BJ (cell line): Measurements from ENCODE around the gene IGF2R. TPM values are rescaled to one million over a fixed set of nuclear protein-coding genes. Genes with fewer than 3 reads are reported as not detected.

Experiments
- CTCF ChIA-PET: fragments of 350-600 bp; formaldehyde crosslinking; extraction: SDS; loops from one replicate; lab custom pipeline; 2021; ENCODE audit warnings: antibody characterized with exemption, inconsistent platforms; lab: Yijun Ruan, JAX
- POLR2A ChIA-PET: fragments of 300-600 bp; sonication (Branson Sonifier 250); formaldehyde crosslinking; extraction: SDS; loops from one replicate; lab custom pipeline; 2021; ENCODE audit warnings: antibody characterized with exemption; lab: Charles Lee
- DNase-seq: peaks from one replicate; pipeline ENCODE4 v3.0.0-alpha.2; 2011; ENCODE audit warnings: low read depth
- H3K27me3 ChIP-seq: 2 replicates; pipeline ENCODE4 v1.6.0; 2011; ENCODE audit warnings: low read length; ENCODE audit not compliant: control insufficient read depth, insufficient read depth
- H3K36me3 ChIP-seq: 2 replicates; pipeline ENCODE4 v1.5.1; 2011; ENCODE audit warnings: low read length; ENCODE audit not compliant: control insufficient read depth, insufficient read depth
- H3K4me3 ChIP-seq: 2 replicates; pipeline ENCODE4 v1.5.1; 2011; ENCODE audit warnings: low read depth, mild to moderate bottlenecking, control low read depth, low read length
- polyA plus RNA-seq: library from polyadenylated mRNA; depleted of rRNA; stranded (reverse); fragments of >200 nt; gene quantifications from 2 replicates; pipeline ENCODE4 v1.2.3, GENCODE V29; 2011
- TF ChIP-seq, protein P1 (sequence below): IDR thresholded peaks from 2 replicates; pipeline ENCODE4 v1.5.1; 2011; ENCODE audit warnings: low read depth, mild to moderate bottlenecking, control low read depth, inconsistent platforms, low read length, moderate library complexity; ENCODE audit not compliant: insufficient read depth

Gene IGF2R
- polyA plus RNA-seq, 1 experiment: 39.4 TPM

DNA sequence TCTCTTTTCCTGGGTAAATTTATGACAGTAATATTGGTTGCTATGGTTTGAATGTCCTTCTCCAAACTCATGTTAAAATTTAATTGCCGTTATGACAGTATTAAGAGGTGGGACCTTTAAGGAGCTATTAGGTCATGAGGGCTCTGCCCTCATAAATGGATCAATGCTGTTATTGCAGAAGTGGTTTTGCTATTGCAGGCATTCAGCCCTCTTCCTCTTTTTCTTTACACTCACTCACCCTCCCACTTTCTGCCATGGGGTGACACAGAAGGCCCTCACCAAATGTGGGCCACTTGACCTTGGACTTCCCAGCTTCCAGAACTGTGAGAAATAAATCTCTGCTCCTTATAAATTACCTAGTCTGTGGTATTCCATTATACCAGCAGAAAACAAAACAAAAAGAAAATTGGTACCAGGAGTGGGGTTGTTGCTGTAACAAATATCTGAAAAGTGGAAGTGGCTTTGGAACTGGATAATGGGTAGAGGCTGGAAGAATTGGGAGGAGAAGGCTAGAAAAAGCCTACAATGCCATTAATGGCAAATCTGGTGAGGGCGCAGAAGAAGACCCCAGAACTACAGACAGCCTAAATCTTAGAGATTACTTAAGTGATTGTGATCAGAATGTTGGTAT, 24.8 kb upstream of the IGF2R start:
- H3K36me3 ChIP-seq: no peaks in the 10 kb centered on the region
- TF ChIP-seq, protein P1, sequence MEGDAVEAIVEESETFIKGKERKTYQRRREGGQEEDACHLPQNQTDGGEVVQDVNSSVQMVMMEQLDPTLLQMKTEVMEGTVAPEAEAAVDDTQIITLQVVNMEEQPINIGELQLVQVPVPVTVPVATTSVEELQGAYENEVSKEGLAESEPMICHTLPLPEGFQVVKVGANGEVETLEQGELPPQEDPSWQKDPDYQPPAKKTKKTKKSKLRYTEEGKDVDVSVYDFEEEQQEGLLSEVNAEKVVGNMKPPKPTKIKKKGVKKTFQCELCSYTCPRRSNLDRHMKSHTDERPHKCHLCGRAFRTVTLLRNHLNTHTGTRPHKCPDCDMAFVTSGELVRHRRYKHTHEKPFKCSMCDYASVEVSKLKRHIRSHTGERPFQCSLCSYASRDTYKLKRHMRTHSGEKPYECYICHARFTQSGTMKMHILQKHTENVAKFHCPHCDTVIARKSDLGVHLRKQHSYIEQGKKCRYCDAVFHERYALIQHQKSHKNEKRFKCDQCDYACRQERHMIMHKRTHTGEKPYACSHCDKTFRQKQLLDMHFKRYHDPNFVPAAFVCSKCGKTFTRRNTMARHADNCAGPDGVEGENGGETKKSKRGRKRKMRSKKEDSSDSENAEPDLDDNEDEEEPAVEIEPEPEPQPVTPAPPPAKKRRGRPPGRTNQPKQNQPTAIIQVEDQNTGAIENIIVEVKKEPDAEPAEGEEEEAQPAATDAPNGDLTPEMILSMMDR: no peak
- ChIA-PET CTCF (interaction anchor here (2.1 to 6.8 kb wide), 2 partner anchors 11 to 79 kb away, joined by 8 to 95 read pairs; no protein-coding TSS in a partner anchor), POLR2A (no interaction called here)
- no peak for DNase-seq
- no peak overlapping the region for H3K4me3 ChIP-seq
- H3K27me3 ChIP-seq: peaks cover 4% of the 10 kb centered on the region

DNA sequence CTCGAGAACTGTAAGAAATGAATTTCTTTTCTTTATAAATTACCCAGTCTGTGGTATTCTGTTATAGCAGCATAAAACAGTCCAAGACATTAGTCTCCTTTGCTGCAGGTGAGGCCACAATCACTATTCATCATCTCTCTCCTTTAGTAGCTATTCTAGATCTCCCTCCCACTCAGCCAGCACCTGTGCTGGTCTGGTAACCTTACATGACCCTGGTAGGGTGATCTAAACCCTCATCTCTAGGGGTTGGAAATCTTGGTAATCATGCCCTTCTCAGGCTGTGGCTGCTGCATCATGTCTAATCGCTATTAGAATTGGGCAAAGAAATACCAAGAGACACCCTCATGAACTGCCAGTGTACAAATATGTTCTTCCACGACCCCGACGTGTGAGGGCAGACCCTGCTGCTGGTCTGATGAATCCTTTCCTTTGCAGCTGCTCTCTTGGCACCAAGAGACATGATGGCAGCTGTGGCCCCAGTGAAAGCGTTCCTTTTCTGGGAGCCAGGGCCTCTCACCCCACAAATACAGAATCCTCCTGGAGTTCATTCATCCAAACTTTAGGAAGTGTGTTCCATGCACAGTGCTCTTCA, 23.0 kb upstream of the IGF2R start:
- POLR2A ChIA-PET: no interaction called here
- Histone ChIP-seq H3K36me3 (no peaks in the 10 kb centered on the region), H3K4me3 (no peak overlapping the region), H3K27me3 (peaks cover 5% of the 10 kb centered on the region)
- CTCF ChIA-PET: no interaction called here
- TF ChIP-seq, protein P1: no peak
- no peak for DNase-seq

DNA sequence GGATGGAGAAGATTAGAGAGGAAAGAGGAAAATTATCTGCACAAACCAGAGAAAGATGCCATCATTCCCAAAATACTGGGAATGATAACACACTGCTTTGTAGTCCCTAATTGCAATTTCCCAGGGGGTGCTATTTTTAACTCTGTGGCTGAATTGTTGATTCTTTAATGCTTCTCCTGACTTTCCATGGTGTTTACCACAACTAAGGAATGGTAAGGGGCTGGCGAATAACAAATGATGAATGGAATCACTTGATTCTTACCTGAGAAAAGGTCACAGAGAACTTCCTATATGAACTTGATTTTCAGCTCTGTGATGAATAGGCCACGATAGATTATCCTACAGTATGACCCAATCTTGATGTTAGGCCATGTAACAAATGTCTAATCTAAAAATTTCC, 22.0 kb upstream of the IGF2R start:
- TF ChIP-seq, protein P1: no peak
- Histone ChIP-seq H3K36me3 (no peaks in the 10 kb centered on the region), H3K27me3 (peaks cover 5% of the 10 kb centered on the region), H3K4me3 (no peak overlapping the region)
- CTCF ChIA-PET: no interaction called here
- no peak for DNase-seq
- POLR2A ChIA-PET: no interaction called here

DNA sequence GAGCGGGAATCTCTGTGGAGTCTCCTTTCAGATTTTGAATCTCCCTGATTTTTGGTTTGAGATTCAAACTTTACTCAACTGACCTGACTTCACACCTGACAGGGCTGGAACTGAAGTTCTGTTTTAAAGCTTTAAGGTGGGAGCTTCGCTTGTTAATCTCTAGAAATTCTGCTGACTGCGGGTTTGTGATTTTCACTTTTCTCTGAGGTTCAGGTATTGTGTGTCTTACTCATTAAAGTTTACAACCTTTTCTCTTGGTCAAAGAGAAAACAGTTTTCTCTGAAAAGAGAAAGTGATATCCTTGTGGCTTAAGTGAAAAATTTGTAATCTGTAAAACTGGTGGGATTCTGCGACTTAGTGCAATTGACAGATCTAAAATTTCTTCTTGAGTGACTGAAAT, 20.7 kb upstream of the IGF2R start:
- Histone ChIP-seq H3K36me3 (no peaks in the 10 kb centered on the region), H3K4me3 (no peak overlapping the region), H3K27me3 (peaks cover 5% of the 10 kb centered on the region)
- ChIA-PET POLR2A (no interaction called here), CTCF (no interaction called here)
- no peak for DNase-seq
- TF ChIP-seq, protein P1: no peak

DNA sequence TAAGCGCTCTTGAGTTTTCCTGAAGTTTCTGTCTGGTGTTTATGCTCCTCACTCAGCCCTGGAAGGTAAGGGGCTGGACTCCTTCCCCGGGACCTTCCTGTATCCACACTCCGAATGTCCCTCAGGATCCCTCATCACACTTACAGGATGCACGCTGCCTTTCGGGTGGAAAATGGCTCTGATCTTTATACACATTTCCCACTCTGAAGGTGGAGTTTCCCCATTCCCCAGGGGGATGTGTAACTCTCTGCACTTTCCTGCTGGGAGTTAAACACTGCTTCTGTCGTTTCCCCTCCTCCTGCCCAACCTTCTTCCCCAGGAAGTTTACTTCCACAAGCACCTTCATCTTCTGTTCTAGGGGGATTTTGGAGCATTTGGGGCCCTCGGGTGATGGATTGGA, 17.1 kb upstream of the IGF2R start:
- DNase-seq: no peak
- Histone ChIP-seq H3K4me3 (no peak overlapping the region), H3K27me3 (peaks cover 7% of the 10 kb centered on the region), H3K36me3 (no peaks in the 10 kb centered on the region)
- ChIA-PET CTCF (interaction anchor here (1.0 to 1.1 kb wide), 2 partner anchors 9 to 19 kb away, joined by 3 to 4 read pairs; no protein-coding TSS in a partner anchor), POLR2A (no interaction called here)
- TF ChIP-seq, protein P1: no peak
